GM12864 (cell line): ENCODE measurements around the gene BNIP3.

Experiments
- DNase-seq: peaks from one replicate; pipeline ENCODE4 v3.0.0-alpha.2; 2011; ENCODE audit warnings: low read depth
- H3K4me3 ChIP-seq: 2 replicates; pipeline ENCODE4 v1.5.1; 2011; ENCODE audit warnings: mild to moderate bottlenecking, low read depth, low read length, control low read depth
- TF ChIP-seq, protein P1 (sequence below): IDR thresholded peaks from 2 replicates; pipeline ENCODE4 v1.5.1; 2011; ENCODE audit warnings: low read depth, mild to moderate bottlenecking, moderate library complexity, low read length, control low read depth, inconsistent platforms; ENCODE audit errors: missing control alignments

The BNIP3 gene

GRCh38 chr10:131946321-131946751, 35.4 kb downstream of the BNIP3 start:
- H3K4me3 ChIP-seq, result no peak overlapping the region
- DNase-seq, result no peak
- TF ChIP-seq, protein P1, sequence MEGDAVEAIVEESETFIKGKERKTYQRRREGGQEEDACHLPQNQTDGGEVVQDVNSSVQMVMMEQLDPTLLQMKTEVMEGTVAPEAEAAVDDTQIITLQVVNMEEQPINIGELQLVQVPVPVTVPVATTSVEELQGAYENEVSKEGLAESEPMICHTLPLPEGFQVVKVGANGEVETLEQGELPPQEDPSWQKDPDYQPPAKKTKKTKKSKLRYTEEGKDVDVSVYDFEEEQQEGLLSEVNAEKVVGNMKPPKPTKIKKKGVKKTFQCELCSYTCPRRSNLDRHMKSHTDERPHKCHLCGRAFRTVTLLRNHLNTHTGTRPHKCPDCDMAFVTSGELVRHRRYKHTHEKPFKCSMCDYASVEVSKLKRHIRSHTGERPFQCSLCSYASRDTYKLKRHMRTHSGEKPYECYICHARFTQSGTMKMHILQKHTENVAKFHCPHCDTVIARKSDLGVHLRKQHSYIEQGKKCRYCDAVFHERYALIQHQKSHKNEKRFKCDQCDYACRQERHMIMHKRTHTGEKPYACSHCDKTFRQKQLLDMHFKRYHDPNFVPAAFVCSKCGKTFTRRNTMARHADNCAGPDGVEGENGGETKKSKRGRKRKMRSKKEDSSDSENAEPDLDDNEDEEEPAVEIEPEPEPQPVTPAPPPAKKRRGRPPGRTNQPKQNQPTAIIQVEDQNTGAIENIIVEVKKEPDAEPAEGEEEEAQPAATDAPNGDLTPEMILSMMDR, result no peak

DNA sequence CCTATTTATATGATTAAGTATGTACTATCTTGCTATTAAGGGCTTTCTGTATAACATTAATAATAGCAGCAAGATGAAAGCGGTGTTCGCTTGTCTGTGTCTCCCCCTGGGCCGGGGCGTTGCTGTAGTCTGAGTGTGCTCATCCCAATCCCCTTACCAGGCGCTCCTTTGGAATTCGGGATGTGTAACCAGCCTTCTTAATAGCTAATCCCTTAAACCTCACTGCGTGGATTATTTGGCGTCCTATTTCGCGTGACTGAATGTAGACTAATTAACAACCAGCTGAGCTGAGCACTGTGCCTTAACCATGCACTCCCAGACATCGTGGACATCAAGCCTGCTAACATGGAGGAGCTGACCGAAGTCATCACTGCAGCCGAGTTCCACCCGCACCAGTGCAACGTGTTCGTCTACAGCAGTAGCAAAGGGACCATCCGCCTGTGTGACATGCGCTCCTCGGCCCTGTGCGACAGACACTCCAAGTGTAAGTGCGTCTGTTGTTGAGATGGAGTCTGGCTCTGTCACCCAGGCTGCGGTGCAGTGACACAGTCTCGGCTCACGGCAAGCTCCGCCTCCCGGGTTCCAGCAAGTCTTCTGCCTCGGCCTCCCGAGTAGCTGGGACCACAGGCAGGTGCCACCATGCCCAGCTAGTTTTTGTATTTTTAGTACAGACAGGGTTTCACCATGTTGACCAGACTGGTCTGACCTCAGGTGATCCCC, 36.6 kb downstream of the BNIP3 start:
- TF ChIP-seq, protein P1, result no peak
- DNase-seq, result no peak
- no peak overlapping the region for H3K4me3 ChIP-seq

GRCh38 chr10:131944412-131944811, 37.3 kb downstream of the BNIP3 start:
- no peak overlapping the region for H3K4me3 ChIP-seq
- no peak for DNase-seq
- TF ChIP-seq, protein P1, result no peak

DNA sequence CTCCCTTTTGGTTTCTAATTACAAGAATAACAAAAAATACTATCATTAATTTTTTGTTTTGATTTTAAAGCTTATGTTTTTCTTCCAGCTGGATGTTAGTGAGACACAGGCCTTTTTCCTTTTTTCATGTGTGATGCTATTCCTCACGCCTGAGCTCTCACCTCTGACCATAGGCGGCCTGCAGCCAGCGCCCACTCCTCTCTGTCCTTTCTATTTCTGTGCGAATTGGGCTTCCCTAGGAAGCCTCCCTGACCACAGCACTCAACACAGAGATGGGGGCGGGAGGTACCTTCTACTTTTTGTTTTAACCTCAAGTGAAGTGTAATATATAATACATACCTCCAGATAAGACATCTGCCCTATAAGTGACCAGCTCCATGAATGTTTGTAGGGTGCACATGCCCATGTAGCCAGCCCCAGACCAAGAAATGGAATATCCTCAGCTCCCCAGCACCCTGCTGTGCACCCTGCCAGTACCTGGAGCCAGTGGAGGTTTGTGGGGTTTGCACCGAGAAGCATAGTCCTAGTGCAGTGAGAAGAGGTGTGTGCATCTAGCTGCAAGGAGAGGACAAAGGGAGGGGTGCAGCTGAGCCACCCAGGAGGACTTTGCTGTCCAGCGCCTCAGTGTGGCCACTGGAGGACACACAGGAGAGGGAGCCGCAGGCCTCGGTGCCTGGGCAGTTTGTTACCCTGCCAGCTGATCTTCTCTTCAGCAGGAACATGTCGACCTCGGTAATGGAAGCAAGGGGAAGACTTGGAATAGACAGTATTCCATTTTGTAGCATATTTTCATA, 38.5 kb downstream of the BNIP3 start:
- TF ChIP-seq, protein P1, result peak; percentile 48
- DNase-seq, result no peak
- H3K4me3 ChIP-seq, result no peak overlapping the region

GRCh38 chr10:131942455-131942854, 39.3 kb downstream of the BNIP3 start:
- H3K4me3 ChIP-seq, result no peak overlapping the region
- TF ChIP-seq, protein P1, result no peak
- DNase-seq, result no peak

- no peak overlapping the region for H3K4me3 ChIP-seq
- TF ChIP-seq, protein P1, result no peak
- no peak for DNase-seq
Observed at GRCh38 chr10:131938681-131939080, 43.0 kb downstream of the BNIP3 start.
